HTR-8/SVneo (cell line): ENCODE results near the gene TMEM214.
A peak's percentile ranks its signal among the peaks of the same experiment; 100 is the strongest.

Source experiments
- DNase-seq: peaks from one replicate; pipeline ENCODE4 v3.0.0; 2011; ENCODE audit warnings: low spot score, mixed read lengths; ENCODE audit not compliant: insufficient read length
- FAIRE-seq: peaks from 2 replicates; lab custom pipeline; 2011; peaks lifted over from hg19 to GRCh38; lab: Jason Lieb, UNC

The TMEM214 gene

GRCh38 chr2:27038012-27038411 is 5.2 kb downstream of the TMEM214 start:
- FAIRE-seq (no peak), DNase-seq (no peak)

GRCh38 chr2:27038631-27039339 is 6.0 kb downstream of the TMEM214 start:
- FAIRE-seq (no peak), DNase-seq (no peak)

DNA sequence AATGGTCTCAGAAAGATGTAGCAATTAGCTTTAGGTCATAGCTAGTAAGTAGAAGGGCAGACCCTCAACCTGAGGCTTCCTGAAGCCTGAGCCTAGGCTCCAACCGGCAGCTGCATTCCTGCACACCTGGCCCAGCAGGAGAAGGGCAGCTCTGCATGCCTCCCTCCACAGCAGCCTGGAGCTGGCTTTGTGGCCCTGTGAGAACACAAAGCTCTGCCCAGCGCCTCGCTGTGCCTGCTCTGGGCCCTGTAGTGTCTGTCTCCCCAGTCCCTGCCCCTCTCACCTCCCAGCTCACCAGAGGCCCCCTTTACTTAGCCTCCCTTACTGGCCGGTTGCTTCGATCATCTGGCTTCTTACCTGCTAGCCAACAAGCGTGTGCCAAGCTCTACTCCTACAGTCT is 6.7 kb downstream of the TMEM214 start:
- no peak for DNase-seq
- no peak for FAIRE-seq

- FAIRE-seq (no peak), DNase-seq (no peak)
Measured at GRCh38 chr2:27039871-27040270, 7.1 kb downstream of the TMEM214 start.

DNA sequence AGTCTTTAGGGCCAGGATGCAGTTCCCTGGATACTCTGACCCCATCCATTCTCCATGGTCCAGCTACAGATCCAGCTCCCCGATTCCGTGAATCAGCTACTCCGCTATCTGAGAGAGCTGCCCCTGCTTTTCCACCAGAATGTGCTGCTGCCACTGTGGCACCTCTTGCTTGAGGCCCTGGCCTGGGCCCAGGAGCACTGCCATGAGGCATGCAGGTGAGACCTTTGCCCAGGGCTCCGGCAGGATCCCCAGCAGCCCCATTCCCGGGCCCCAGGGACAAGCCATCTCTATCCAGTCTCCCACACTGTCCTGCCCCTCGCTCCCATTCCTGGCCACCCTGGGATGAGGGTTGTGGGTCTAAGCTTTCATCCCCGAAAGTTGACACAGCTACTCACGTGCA is 7.5 kb downstream of the TMEM214 start:
- FAIRE-seq, result no peak

GRCh38 chr2:27041752-27042151 is 9.0 kb downstream of the TMEM214 start:
- no peak for FAIRE-seq
- DNase-seq, result no peak

More for the DNA sequence above, 7.5 kb downstream of the TMEM214 start:
- DNase-seq, result no peak

- DNase-seq (no peak), FAIRE-seq (no peak)
Measured at GRCh38 chr2:27042159-27042661, 9.4 kb downstream of the TMEM214 start.

- FAIRE-seq, result no peak
- DNase-seq, result no peak
Measured at GRCh38 chr2:27042985-27043634, 10.3 kb downstream of the TMEM214 start.

DNA sequence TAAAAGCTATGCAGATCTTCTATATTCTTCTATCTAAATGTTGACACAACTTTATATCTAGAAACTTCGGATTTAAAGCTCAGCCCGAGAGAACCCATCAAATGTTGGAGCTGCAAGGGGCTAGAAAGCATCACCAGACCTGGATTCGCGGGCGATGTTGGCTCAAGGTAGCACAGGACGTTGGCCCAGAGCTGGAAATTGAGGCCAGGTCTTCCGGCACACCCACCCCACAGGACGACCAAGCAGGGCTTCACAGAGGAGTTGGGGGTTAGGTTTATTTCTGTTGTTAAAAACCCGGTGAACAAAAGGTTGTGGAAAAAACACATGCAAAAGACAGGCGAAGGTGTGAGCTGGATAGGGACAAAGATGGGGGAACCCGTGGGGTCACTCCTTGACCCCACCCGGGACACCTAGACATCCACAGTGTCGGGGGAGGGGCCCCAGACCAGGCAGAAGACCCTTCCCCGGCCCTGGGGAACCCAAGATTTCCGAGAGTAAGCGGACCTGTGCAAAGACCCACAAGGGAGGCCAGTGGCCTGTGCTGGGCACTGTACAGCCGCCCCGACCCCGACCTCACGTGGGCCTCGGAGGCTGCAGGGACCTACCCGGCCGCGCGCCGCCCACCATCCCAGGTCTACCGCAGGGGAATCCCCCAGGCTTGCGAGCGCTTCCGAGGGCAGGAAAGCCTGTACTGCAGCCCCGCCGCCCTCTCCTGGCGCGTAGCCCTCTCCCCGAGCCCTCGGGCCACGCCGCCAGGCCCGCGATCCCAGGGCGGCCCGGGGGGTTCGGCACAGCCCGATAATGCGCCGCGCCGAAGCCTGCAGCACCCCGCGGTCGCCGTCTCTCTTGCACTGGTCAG is 16.9 kb downstream of the TMEM214 start:
- FAIRE-seq (no peak), DNase-seq (no peak)

GRCh38 chr2:27050281-27050995 is 17.7 kb downstream of the TMEM214 start:
- no peak for FAIRE-seq
- DNase-seq, result peak; percentile 87

DNA sequence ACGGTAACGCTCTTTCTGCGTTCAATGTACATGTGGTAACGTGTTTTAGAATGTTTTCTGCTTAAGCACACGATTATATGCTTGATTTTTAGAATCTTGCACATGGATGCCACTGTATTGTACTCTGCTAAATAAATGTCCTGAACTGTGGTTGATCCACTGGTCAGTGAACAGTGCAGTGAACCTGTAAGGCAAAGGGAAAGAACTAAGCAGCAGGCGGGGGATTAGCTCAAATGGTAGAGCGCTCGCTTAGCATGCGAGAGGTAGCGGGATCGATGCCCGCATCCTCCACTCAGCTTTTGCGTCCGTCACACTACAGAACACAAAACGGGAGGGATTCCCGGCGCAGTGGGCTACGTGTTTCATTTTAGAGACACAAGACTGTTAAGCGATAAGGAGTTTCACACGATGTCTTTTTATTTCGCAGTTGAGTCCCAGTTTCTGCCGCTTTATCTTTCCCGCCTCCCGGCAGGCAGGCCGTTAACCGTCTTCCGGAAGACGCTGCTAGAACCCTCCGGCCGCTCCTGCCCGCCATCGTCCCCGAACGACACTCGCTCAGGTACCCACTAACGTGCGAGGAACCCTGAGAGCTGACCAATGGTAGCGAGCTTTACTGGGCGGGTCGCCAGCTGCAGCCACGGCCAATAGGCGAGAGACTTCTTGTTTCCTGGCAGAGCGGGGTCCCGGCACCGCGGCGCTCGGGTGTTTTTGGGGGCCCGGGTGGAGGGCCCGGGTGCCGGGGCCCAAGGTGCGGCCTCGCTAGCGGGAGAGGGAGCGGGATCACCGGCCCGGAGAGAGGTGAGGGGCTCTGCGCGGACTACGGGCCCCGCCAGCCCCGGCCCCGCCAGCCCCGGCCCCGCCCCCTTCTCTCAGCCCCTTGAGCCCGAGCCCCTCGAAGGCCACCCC is 18.5 kb downstream of the TMEM214 start, which contains the start of gene AGBL5:
Gene AGBL5 (plus strand): TSS at position 673 of the 906 bp plus-strand sequence. CDS start 1,291 bp downstream, outside the sequence.
- FAIRE-seq (peak; percentile 88), DNase-seq (peak; percentile 100)

- FAIRE-seq (no peak), DNase-seq (no peak)
Measured at GRCh38 chr2:27051902-27052645, 19.3 kb downstream of the TMEM214 start.

DNA sequence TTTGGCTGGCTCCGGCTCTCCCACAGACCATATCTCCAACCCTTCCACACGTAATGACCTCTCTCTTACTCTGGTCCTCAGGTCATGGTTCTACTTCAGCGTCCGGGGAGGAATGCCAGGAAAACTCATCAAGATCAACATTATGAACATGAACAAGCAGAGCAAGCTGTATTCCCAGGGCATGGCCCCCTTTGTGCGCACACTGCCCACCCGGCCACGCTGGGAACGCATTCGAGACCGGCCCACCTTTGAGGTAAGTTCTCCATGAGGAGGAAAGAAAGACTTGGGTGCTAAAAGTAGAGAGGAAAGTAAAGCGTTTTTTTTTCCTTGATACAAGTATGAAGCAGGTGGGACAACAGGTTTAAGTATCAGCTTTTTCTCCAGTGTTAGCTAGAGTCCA is 20.6 kb downstream of the TMEM214 start:
- no peak for DNase-seq
- no peak for FAIRE-seq

GRCh38 chr2:27053776-27054175 is 21.0 kb downstream of the TMEM214 start:
- no peak for DNase-seq
- FAIRE-seq, result no peak

GRCh38 chr2:27054721-27055120 is 22.0 kb downstream of the TMEM214 start:
- DNase-seq (no peak), FAIRE-seq (no peak)

DNA sequence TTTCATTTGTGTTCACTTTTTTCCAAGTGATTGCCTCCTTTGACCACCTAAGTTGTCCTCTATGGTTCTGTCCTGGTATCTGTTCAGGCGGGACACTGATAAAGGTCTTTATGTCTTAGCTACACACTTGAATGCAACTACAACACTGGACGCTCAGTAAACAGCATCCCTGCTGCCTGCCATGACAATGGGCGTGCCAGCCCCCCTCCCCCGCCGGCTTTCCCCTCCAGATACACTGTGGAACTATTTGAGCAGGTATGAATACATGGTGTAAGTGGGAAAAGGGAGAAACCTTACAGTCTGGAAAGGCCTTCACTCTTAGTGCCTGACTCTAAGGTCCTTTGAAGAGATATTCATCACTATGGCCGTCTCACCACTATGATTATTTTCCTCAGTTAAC is 24.4 kb downstream of the TMEM214 start:
- DNase-seq (no peak), FAIRE-seq (no peak)

- DNase-seq (no peak), FAIRE-seq (no peak)
Measured at GRCh38 chr2:27058210-27058609, 25.4 kb downstream of the TMEM214 start.

DNA sequence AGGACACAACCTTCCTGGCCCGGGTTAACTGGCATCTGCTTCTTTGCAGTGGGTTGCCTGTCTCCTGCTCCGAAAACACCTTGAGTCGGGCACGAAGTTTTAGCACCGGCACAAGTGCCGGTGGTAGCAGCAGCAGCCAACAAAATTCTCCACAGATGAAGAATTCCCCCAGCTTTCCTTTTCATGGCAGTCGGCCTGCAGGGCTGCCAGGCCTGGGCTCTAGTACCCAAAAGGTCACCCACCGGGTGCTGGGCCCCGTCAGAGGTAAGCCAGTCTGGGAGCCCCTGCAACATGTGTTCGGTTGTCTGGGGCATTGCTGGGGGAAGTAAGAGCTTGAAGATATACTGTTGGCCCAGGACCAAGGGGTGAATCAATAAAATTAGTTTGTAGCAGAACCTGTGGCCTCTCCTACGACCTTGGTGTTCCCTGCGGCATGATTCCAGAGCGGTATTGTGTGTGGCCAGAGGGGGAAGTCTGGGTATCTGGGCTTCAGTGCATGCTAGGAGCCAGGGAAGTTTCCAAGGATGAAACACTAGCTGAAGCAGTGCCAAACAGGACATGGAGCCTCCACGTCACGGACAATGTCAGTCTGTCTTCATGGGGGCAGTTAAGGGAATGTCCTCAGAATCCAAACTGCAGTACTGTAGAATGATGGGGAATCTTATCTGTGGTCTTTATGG is 26.5 kb downstream of the TMEM214 start:
- DNase-seq (no peak), FAIRE-seq (no peak)
